HepG2 (cell line): Measurements from ENCODE around the gene CAVIN2. TPM values are rescaled to one million over a fixed set of nuclear protein-coding genes. Genes with fewer than 3 reads are reported as not detected.
A peak's percentile ranks its signal among the peaks of the same experiment; 100 is the strongest.

Experiments used
- ATAC-seq: fragments of 200-7000 bp; cut with Tn5 transposase; 3 replicates; pipeline ENCODE4 v1.9.1; 2020; ENCODE audit warnings: mild to moderate bottlenecking, moderate library complexity
- BruUV-seq: library from RNA; stranded (reverse); fragments of 400-500 nt; replicated peaks from 2 replicates; lab custom pipeline; 2021; lab: Mats Ljungman, UMichigan
- CTCF ChIA-PET: fragments of 300-600 bp; formaldehyde crosslinking; extraction: SDS; loops from one replicate; lab custom pipeline; 2021; ENCODE audit warnings: low total read pairs, inconsistent platforms, low intra/inter-chr PET ratio; lab: Yijun Ruan, JAX
- POLR2A ChIA-PET: fragments of 350-600 bp; sonication (Branson Sonifier 250); formaldehyde crosslinking; loops from one replicate; lab custom pipeline; 2020; ENCODE audit warnings: antibody characterized with exemption, inconsistent platforms; lab: Yijun Ruan, JAX
- DNase-seq: peaks from one replicate; pipeline ENCODE4 v3.0.0-alpha.2; 2015; ENCODE audit warnings: low spot score
- FAIRE-seq: peaks from 3 replicates; lab custom pipeline; 2011; peaks lifted over from hg19 to GRCh38; lab: Jason Lieb, UNC
- H2AFZ ChIP-seq: one replicate; pipeline ENCODE4 v1.6.1; 2011; ENCODE audit warnings: low read length, inconsistent platforms
- H3K27ac ChIP-seq: fragments of 300-600 bp; 3 replicates; pipeline ENCODE4 v1.8.0; 2011; ENCODE audit warnings: mixed run types, mild to moderate bottlenecking, mixed read lengths, low read length, inconsistent platforms; ENCODE audit not compliant: insufficient read depth; ENCODE audit errors: extremely low read length
- H3K27me3 ChIP-seq, 2 experiments: fragments of 200-600 bp in 1 of 2; 2 replicates in 1 of 2; 3 replicates in 1 of 2; pipeline versions ENCODE4 v1.6.0 to v1.8.0; 2011; ENCODE audit warnings: low read length in 2 of 2, mild to moderate bottlenecking in 2 of 2, moderate library complexity in 2 of 2, inconsistent platforms in 1 of 2; ENCODE audit not compliant: insufficient read depth in 2 of 2, control insufficient read depth in 1 of 2
- H3K36me3 ChIP-seq, 2 experiments: fragments of 200-600 bp in 1 of 2; replicated peaks in 1 of 2; 2 replicates in 1 of 2; 3 replicates in 1 of 2; pipeline versions ENCODE4 v1.5.1 to v1.8.0; 2011; ENCODE audit warnings: low read length in 2 of 2, inconsistent platforms in 1 of 2; ENCODE audit not compliant: insufficient read depth in 2 of 2, control insufficient read depth in 1 of 2
- H3K4me1 ChIP-seq: 2 replicates; pipeline ENCODE4 v1.5.1; 2012; ENCODE audit warnings: low read length, inconsistent platforms; ENCODE audit not compliant: insufficient read depth
- H3K4me2 ChIP-seq: 2 replicates; pipeline ENCODE4 v1.6.0; 2011; ENCODE audit warnings: low read depth, low read length, inconsistent platforms
- H3K4me3 ChIP-seq, 3 experiments: fragments of 200-600 bp in 1 of 3; sonication (generic), shearing (Covaris generic) in 1 of 3; replicated peaks in 1 of 3; 2 replicates each; pipeline ENCODE4 v1.5.1; 2011 to 2016; ENCODE audit warnings: low read length in 3 of 3, inconsistent platforms in 2 of 3, low read depth in 2 of 3, mild to moderate bottlenecking in 2 of 3, control low read depth in 1 of 3, mixed read lengths in 1 of 3; ENCODE audit not compliant: insufficient read depth in 1 of 3
- H3K79me2 ChIP-seq: one replicate; pipeline ENCODE4 v1.6.1; 2011; ENCODE audit warnings: low read length, inconsistent platforms; ENCODE audit not compliant: insufficient read depth
- H3K9ac ChIP-seq: 2 replicates; pipeline ENCODE4 v1.6.0; 2011; ENCODE audit warnings: mild to moderate bottlenecking, low read depth, low read length, inconsistent platforms; ENCODE audit not compliant: insufficient read depth
- H3K9me3 ChIP-seq: 2 replicates; pipeline ENCODE4 v1.5.1; 2012; ENCODE audit warnings: mild to moderate bottlenecking, low read length
- H4K20me1 ChIP-seq: 2 replicates; pipeline ENCODE4 v1.6.0; 2011; ENCODE audit warnings: inconsistent platforms, mild to moderate bottlenecking, low read length, moderate library complexity; ENCODE audit not compliant: insufficient read depth
- GLI4 ChIP-seq: sonication (generic); formaldehyde crosslinking; IDR thresholded peaks from 2 replicates; pipeline ENCODE4 v1.5.1; 2020; ENCODE audit warnings: missing genetic modification reagents, mild to moderate bottlenecking, moderate library complexity, borderline replicate concordance
- GPBP1L1 ChIP-seq: sonication (generic); formaldehyde crosslinking; IDR thresholded peaks from 2 replicates; pipeline ENCODE4 v1.5.0; 2020; ENCODE audit warnings: mild to moderate bottlenecking, missing genetic modification reagents
- HMG20B ChIP-seq: conservative IDR thresholded peaks from 2 replicates; pipeline ENCODE4 v1.6.1; 2016; ENCODE audit warnings: missing genetic modification reagents, missing compliant biosample characterization
- KLF16 ChIP-seq, 2 experiments: sonication (generic) in 1 of 2; formaldehyde crosslinking in 1 of 2; IDR thresholded peaks; 2 replicates each; pipeline versions ENCODE4 v1.6.1 to v1.8.0; 2016 to 2023; ENCODE audit warnings: missing genetic modification reagents in 2 of 2, missing compliant biosample characterization in 1 of 2
- MAFF ChIP-seq: IDR thresholded peaks from 2 replicates; pipeline ENCODE4 v1.6.1; 2011; ENCODE audit warnings: low read depth, low read length, improper control_type of control experiment
- MAFK ChIP-seq, 2 experiments: IDR thresholded peaks in 1 of 2; conservative IDR thresholded peaks in 1 of 2; 2 replicates each; pipeline ENCODE4 v1.6.1; 2011; ENCODE audit warnings: improper control_type of control experiment in 2 of 2, low read length in 2 of 2
- MATR3 ChIP-seq: sonication (generic); formaldehyde crosslinking; IDR thresholded peaks from 2 replicates; pipeline ENCODE4 v1.4.0; 2020; ENCODE audit warnings: missing genetic modification reagents
- MED13 ChIP-seq: sonication (generic); formaldehyde crosslinking; IDR thresholded peaks from 2 replicates; pipeline ENCODE4 v1.5.0; 2020; ENCODE audit warnings: missing genetic modification reagents
- MEIS1 ChIP-seq: sonication (generic); formaldehyde crosslinking; IDR thresholded peaks from 2 replicates; pipeline ENCODE4 v1.9.0; 2021; ENCODE audit warnings: mild to moderate bottlenecking, missing genetic modification reagents, moderate library complexity, borderline replicate concordance
- NFKBIZ ChIP-seq: IDR thresholded peaks from 2 replicates; pipeline ENCODE4 v1.6.1; 2018; ENCODE audit warnings: missing genetic modification reagents, missing compliant biosample characterization
- PRDM10 ChIP-seq: sonication (generic); formaldehyde crosslinking; IDR thresholded peaks from 2 replicates; pipeline ENCODE4 v1.4.0; 2020; ENCODE audit warnings: low read depth, missing genetic modification reagents
- WGBS: methylation state at CpG from one replicate; pipeline ENCODE4 v1.1.6; 2017; ENCODE audit warnings: low lambda C conversion rate; 5-methylcytosine and 5-hydroxymethylcytosine counted together
- in situ Hi-C: cut with HindIII; loops from 2 replicates; pipeline ENCODE4 v1.10.0; 2017; ENCODE audit warnings: low pct_unique_long_range_greater_than_20kb; ENCODE audit not compliant: extremely low pct_ligation_motif_present
- intact Hi-C: fragments of 100-400 bp; cut with micrococcal nuclease; formaldehyde crosslinking; loops from one replicate; pipeline ENCODE4 v1.10.0; 2022; ENCODE audit not compliant: unreplicated experiment
- polyA plus RNA-seq, 8 experiments: library from polyadenylated mRNA; depleted of rRNA in 3 of 8; stranded (reverse) in 7 of 8; unstranded in 1 of 8; fragments of >200 nt; fragmentation: Illumina TruSeq in 4 of 8; extraction: Trizol in 4 of 8; gene quantifications; 2 replicates each; pipeline versions ENCODE4 v1.2.1 to v1.2.3, GENCODE V29; 2011 to 2016; ENCODE audit warnings: low read depth in 4 of 8, missing spikeins in 1 of 8, mixed read lengths in 1 of 8; ENCODE audit not compliant: insufficient read depth in 1 of 8
- total RNA-seq, 5 experiments: library from RNA; depleted of rRNA; stranded (reverse); fragments of >200 nt; fragmentation: Illumina TruSeq; extraction: Trizol; gene quantifications; 2 replicates each; pipeline ENCODE4 v1.2.3, GENCODE V29; 2016; ENCODE audit warnings: low read depth in 1 of 5

The CAVIN2 gene
- total and polyA plus RNA-seq, 2 of the 13 experiments (the other 11 are each of a cell fraction or from before 2014, with no cell fraction given), result 7.6 to 38.8 TPM

DNA sequence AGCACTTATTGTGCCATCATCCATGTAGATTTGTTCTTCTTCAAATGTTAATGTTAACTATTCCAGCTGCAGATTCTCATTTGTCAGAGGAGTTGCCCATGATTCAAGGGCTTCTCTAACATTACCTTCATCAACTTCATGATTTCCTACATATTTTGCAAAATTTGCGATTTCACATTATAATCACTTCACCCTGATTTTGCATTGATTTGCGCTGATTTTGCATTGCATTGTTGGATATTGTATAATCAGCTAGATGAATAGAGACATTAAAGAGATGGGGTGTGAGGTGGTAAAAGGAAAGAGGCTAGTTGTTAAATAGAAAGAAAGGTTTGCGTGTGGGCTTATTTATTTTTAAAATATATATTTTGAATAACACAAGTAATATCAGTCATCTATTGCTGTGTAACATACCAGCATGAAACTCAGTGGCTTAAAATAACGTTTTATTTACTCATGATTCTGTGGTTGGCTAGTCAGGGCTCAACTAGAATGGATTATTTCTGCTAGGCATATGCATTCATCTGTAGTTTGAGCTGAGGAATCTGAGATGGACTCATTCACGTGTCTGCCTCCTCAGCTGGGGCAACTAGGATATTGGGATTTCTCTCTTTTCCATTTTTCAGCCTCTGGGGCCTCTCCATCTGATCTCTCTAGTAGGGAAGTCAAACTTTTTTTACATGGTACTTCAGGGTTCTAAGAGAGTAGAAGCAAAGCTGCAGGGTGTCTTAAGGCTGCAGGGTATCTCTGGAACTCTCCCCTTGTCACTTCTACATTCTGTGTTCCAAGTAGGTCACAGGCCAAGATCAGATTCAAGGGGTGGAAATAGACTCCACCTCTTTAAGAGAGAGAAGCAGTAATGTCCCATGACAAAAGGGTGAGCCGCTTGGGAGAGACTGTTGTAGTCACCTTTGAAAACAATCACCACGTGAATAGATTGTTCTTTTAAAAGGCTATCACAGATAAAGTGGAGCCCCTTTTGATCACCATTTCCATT, 2.2 kb upstream of the CAVIN2 start:
- H3K79me2 ChIP-seq, result peaks cover 28% of the 10 kb centered on the region
- 88% methylated on average over 7 of the region's 7 CpGs for WGBS
- H3K4me2 ChIP-seq, result no peak overlapping the region
- no peak overlapping the region for H3K27ac ChIP-seq
- in situ Hi-C loops (no loop called here), intact Hi-C loops (loop anchor here (10.0 kb wide), 1 partner anchor 176 kb away; no protein-coding TSS in a partner anchor)
- no peak for DNase-seq
- BruUV-seq, result no TSS peak
- CTCF ChIA-PET, result no interaction called here
- no peak overlapping the region for H2AFZ ChIP-seq
- no peaks in the 10 kb centered on the region for H4K20me1 ChIP-seq
- POLR2A ChIA-PET, result interaction anchor here (1.4 kb wide), 1 partner anchor 12 kb away, joined by 5 read pairs; no protein-coding TSS in a partner anchor
- no peak overlapping the region for H3K4me3 ChIP-seq
- no peak overlapping the region for H3K9ac ChIP-seq
- ATAC-seq, result no peak
- TF ChIP-seq MAFF (peak; percentile 44; the same call in 1 of the 2 replicates), MAFK (conservative IDR thresholded peaks at IDR 0.05 in 1 of 2, IDR thresholded peaks at IDR 0.05 in 1 of 2; ENCODE audit: low read length in 2 of 2) (peak; percentile 42 to 45; a peak in 3 of 4 replicates), MATR3 (CRISPR knock-in tag) (no peak)
- H3K4me1 ChIP-seq, result peaks cover 62% of the 10 kb centered on the region
- no peaks in the 10 kb centered on the region for H3K36me3 ChIP-seq
- H3K27me3 ChIP-seq, result no peaks in the 10 kb centered on the region; a peak in 1 of 5 replicates
- FAIRE-seq, result no peak
- no peaks in the 10 kb centered on the region for H3K9me3 ChIP-seq

DNA sequence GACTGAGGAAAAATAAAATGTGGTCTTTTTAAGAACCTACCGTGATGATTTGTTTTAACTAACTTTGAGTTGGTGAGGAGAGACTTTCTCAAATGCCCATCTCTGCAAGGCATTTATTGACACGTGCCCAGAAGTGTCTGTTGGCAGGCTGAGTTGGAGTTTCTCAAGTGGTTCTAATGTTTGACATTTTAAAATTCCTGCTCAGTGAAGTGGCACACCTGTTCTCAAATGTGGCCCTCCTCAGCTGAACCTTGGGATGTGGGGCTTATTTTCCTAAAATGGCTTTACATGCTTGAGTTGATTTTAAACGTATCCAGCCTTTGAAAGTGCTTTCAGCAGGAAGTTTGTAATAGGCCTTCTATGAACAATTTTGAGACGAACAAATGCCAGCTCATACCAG, 876 bp upstream of the CAVIN2 start:
- intact Hi-C loops, result loop anchor here (1.0 to 10.0 kb wide), 4 partner anchors 20 to 177 kb away; no protein-coding TSS in a partner anchor
- no peak for TF ChIP-seq PRDM10 (CRISPR knock-in tag)
- TF ChIP-seq KLF16 (CRISPR knock-in tag; IDR thresholded peaks at IDR 0.05), result no peak
- TF ChIP-seq HMG20B (CRISPR knock-in tag), result no peak
- TF ChIP-seq GPBP1L1 (CRISPR knock-in tag), result no peak
- no peak for TF ChIP-seq MED13 (CRISPR knock-in tag)
- TF ChIP-seq NFKBIZ (CRISPR knock-in tag), result no peak
- TF ChIP-seq MEIS1 (CRISPR knock-in tag), result no peak
- TF ChIP-seq GLI4 (CRISPR knock-in tag), result no peak

More for the DNA sequence above, 876 bp upstream of the CAVIN2 start:
- FAIRE-seq, result no peak
- no TSS peak for BruUV-seq
- Histone ChIP-seq H3K9ac (peak overlapping the region; percentile 81; the same call in 1 of the 2 replicates), H3K4me2 (peak overlapping the region; percentile 94), H3K79me2 (peaks cover 36% of the 10 kb centered on the region), H3K9me3 (no peaks in the 10 kb centered on the region), H3K36me3 (no peaks in the 10 kb centered on the region; a peak in 1 of 5 replicates), H3K4me3 (peak overlapping the region; percentile 67 to 87 (median 76); a peak in 5 of 6 replicates), H4K20me1 (no peaks in the 10 kb centered on the region), H2AFZ (no peak overlapping the region), H3K4me1 (peaks cover 69% of the 10 kb centered on the region), H3K27me3 (no peaks in the 10 kb centered on the region; a peak in 1 of 5 replicates), H3K27ac (peak overlapping the region; percentile 60)
- no peak for ATAC-seq
- CTCF ChIA-PET, result no interaction called here
- 74% methylated on average over 4 of the region's 4 CpGs for WGBS
- in situ Hi-C loops, result no loop called here
- POLR2A ChIA-PET, result interaction anchor here (1.2 to 3.2 kb wide), 7 partner anchors 9 to 170 kb away, joined by 3 to 69 read pairs (median 7); partner anchors contain the start of gene NABP1
- no peak for DNase-seq
